GM18868 (cell line): Measurements from ENCODE around the gene OR10G2.

Experiments
- ATAC-seq: cut with Tn5 transposase; IDR thresholded peaks from one replicate; pipeline ENCODE4 v1.9.1; 2021; ENCODE audit warnings: mild to moderate bottlenecking, moderate library complexity; ENCODE audit not compliant: unreplicated experiment

Gene OR10G2

DNA sequence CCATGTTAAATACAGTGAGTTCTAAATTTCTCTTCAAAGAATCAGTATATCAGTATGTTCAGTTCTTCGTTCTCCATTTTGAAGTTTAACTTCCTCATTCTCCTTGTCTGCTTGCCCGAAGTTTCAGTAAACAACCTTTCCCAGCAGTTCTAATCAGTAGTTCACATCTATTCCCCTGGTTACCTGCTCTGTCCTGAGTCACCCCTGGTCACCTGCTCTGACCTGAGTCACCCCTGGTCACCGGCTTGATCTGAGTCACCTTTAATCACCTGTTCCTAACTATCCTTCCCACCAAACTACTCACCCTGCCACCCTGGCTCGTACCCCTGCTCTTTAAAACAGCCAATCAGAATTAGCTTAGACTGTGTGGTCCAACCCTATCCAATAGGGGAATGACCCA, 45.4 kb downstream of the OR10G2 start:
- no peak for ATAC-seq
